PFSK-1 (cell line): Measurements from ENCODE around the gene WNT7B.

Source experiments
- POLR2AphosphoS5 ChIP-seq: IDR thresholded peaks from 2 replicates; pipeline ENCODE4 v1.6.1; 2012; ENCODE audit warnings: low read depth, mild to moderate bottlenecking, control low read depth, low read length, moderate library complexity
- REST ChIP-seq, 2 experiments: IDR thresholded peaks; 2 replicates each; pipeline versions ENCODE4 v1.6.1 to v1.8.0; 2011 to 2012; ENCODE audit warnings: low read depth in 2 of 2, low read length in 2 of 2, control low read depth in 1 of 2, inconsistent platforms in 1 of 2, mild to moderate bottlenecking in 1 of 2, moderate library complexity in 1 of 2; ENCODE audit not compliant: insufficient read depth in 1 of 2

DNA sequence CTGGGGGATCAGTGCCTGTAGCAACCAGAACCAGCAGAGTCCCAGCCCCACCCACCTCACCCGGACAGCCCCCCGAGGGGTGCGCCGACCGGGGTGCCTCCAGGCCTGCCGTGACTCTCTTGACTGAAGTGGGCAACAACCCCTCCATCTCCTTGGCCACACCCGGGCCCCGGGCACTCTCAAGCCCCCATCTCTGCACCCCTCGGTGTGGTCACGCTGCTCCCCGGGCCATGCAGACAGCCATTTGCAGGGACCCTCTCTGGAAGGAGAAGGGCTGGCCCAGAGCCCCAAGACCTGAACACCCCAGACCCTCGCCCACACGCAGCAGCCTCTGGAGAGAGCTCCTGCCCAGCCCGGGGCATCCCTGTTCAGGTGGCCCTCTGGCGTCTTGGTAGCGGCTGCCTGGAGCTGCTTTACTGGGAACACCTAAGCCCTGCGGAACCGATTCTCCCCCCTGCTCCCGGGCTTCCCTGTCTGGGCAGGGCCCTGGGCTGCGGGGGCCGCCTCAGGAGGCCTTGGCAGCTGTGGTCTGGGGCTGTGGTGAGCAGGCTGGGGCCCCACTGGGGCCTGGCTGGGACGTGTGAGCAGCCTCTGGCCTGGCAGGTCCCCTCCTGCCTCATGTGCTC lies 84.9 kb downstream of the WNT7B start:
- TF ChIP-seq REST (IDR thresholded peaks at IDR 0.05; ENCODE audit: insufficient read depth in 1 of 2, low read depth in 2 of 2, low read length in 2 of 2), result no peak
- TF ChIP-seq POLR2AphosphoS5, result no peak
